Measurements from ENCODE around the gene PLXNA3.

PLXNA3 gene

DNA sequence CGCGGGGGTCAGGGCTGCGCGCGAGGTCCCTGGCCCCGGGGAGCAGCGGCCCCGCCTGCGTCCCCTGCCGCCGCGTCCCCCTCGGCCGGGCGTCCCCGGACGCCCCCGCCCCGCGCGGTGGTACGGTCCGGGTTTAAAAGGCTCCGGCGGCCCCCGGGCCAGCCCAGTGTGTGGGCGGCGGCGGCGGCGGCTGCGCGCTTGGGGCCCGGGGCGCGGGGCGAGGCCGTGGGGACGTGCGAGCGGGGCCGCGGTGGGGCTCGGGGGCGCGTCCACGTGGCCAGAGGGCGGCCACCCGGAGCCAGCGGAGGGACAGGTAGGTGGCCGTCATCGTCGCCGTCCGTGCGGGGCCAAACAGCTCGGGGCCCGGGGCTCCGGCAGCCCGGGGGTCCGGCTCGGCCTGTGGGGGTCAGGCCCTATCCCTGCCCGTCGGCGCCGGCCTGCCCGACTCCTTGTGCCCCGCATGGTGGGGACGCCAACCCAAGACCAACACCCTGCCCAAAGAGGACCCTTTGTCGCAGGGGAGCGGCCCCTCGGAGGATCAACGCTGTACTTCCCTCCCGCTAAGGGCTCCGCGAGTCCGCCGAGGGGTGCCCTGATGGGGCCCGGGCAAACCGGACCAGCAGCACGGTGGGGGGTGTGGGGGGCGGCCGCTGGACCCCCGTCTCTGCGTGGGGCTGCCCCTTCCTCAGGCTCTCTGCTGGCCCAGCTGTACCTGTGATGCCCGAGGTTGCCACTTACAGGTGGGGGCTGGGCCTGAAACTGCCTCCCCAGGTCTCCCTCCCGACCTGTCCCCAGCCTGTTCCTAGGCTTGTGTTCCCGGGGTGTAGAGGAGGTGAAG lies at the start of gene PLXNA3:
Gene PLXNA3 (plus strand): TSS at position 166 of the 838 bp plus-strand sequence. CDS start 1,903 bp downstream, outside the sequence.
- DNase-seq (ENCODE audit: low read depth in 2 of 2) = peak; percentile 40 to 49

DNA sequence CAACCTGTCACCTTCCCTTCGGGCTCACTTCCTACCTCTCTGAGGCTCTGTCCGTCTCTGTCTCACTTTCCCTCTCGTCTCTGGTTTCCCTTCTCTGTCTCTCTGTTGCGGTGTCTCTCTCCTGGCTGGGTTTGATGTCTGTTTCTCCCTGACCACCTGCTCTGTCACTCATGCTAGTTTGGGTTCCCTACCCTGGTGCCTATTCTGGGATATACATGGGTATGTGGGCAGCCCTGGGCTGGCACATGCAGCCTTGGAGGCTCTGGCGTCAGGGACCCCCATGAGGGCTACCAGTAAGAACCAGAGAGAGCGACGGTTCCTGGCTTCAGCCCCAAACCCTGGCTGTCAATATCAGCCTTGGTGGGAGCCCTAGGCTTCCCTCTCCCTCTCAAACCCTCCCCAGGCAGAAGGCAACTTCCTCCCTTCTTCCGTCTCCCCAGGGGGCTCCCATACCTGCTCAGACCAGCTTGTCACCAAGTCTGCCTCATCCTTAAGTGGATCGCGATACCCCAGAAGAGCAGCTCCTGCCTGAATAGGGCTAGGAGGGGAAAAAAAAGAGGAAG lies 49.3 kb upstream of the PLXNA3 start:
- no peak for DNase-seq (ENCODE audit: low read depth in 2 of 2)

DNA sequence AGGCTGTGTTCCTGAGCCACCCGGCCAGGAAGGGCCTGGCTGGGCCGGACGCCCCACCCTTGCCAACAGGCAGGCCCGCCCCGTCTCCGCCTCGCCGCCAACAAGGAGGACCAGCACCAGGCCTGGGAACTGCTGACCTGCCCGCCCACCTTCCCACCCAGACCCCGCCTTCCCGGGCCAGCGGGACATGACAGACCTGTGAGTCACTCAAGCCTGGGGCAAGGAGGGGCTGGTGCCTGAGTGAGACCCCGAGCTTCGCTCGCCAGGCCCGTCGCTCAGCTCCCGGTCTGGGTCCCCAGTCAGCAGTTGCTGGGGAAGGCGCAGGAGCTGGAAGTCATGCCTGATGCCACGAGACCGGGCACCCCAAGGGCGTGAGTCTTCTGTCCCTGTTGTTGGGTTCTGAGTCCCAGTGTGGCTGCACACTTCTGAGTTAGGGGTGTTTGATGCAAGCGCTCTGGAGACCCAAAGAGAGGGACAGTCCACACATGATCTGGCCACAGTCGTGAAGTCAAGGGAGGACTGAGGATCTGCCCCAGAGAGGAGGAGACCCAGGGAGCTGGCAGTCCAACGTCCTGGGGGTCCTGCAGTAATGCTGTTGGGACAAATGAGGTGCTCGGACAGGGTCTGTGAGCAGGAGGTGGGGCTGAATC lies 48.7 kb upstream of the PLXNA3 start, which contains the start of gene DNASE1L1:
Gene DNASE1L1 (minus strand): TSS at position 33 of the 650 bp plus-strand sequence. CDS start 3,686 bp downstream, outside the sequence.
- DNase-seq (ENCODE audit: low read depth in 2 of 2) = no peak

DNA sequence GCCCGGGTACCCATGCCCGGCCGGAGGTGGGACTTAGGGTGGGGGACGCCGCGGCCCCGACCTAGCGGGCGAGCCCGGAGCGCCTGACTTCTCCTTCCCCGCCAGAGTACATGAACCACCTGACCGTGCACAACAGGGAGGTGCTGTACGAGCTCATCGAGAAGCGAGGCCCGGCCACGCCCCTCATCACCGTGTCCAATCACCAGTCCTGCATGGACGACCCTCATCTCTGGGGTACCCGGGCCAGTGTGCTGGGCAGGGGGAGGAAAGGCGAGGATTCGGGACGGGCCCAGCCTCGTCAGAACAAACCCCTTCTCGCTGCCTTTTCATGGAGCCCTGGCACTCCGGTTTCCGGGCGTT lies 46.1 kb upstream of the PLXNA3 start:
- peak in 1 of 2 donors; percentile 30 for DNase-seq (ENCODE audit: low read depth in 2 of 2)

DNA sequence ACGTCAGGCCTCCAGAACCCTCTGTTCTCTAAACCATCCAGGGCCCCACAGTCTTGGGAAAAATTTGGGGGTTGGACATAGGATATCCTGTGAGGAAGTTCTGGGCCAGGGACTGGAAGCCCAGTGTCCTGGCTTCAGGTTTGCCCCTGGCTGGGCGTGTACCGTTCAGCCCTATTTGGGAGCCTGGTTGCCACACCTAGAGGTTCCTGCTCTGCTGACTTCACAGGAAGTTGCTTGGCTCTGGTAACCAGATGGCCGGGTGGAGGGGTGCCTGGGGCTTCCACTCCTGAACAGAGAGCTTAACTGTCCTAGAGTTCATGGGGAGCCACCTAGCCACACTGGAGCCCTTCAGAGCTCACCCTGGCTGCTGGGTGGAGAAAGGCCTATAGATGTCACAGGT lies 45.6 kb upstream of the PLXNA3 start:
- no peak for DNase-seq (ENCODE audit: low read depth in 2 of 2)

DNA sequence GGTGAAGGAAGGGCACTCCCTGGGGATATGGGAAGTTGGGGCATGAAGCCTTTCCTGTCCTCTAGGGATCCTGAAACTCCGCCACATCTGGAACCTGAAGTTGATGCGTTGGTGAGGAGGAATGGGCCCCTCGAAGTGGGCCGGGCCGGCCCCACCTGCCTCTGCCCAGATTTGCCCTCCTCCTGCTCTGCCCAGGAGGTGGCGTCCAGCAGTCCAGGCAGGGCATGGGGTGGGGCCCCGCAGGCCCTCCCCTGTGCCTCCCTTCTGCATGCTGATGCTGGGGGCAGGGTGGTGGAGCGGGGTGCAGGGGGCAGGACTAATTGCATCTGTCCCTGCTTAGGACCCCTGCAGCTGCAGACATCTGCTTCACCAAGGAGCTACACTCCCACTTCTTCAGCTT lies 44.9 kb upstream of the PLXNA3 start:
- no peak for DNase-seq (ENCODE audit: low read depth in 2 of 2)

DNA sequence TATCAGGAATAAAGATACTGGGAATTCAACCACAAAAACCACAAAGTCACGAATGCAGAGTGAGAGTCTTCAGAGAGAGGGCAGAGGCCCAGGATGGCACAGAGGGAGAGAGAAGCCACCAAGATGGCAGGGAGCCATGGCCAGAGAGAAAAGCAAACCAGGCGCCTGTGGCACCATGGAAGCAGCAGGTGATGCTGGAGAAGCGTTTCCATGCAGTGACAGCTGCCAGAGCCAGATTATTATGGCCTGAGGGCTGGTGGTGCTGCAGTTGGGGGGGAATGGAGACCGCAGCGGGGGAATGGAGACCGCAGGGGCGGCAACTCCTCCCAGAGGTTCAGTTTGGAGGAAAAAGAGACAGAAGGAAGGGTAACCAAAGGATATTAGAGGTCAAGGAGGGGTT lies 40.9 kb upstream of the PLXNA3 start:
- DNase-seq (ENCODE audit: low read depth in 2 of 2) = no peak

DNA sequence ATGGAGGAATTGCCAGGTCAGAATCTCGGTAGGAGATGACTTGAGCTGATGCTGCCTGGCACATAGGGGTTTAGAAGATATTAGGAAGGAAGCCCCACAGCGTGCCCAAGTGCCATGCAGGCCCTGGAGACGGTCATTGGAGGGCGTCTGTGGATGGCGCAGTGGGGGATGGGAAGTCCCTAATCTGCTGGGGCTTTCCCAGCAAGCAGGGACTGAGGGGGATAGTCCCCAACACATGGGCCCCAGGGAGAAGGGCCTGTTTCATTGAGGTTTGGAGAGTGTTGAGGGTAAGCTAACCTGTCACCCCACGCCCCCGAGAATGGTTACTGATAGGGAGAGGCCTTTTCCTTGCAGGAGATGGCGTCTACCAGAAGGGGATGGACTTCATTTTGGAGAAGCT lies 38.9 kb upstream of the PLXNA3 start:
- no peak for DNase-seq (ENCODE audit: low read depth in 2 of 2)

DNA sequence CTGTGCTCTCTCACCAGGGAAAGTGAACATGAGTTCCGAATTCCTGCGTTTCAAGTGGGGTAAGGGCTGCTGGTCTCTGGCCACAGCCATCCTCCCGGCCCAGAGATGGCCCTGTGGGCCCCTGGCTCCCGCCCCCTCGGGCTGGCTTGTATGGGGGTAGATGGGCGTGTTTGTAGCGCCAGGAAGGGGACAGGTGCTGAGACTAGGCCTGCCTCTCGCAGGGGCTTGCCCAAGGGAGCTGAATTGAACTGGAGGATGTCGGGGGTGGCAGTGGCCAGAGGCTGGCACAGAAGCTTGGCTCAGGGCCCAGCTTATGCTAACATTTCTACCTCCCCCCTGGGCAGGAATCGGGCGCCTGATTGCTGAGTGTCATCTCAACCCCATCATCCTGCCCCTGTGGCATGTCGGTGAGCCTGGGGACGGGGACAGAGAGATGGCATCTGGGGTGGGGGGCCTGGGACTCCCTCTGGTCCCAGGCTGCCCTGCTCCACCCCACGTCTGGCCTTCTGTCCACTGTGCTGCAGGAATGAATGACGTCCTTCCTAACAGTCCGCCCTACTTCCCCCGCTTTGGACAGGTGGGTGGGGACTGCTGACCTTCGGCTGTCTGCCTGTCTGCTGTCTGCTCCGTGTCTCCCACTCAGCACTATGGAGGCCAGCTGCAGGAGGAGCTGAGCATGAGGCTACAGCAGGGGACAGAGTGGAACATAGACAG lies 38.2 kb upstream of the PLXNA3 start:
- DNase-seq (ENCODE audit: low read depth in 2 of 2) = no peak

DNA sequence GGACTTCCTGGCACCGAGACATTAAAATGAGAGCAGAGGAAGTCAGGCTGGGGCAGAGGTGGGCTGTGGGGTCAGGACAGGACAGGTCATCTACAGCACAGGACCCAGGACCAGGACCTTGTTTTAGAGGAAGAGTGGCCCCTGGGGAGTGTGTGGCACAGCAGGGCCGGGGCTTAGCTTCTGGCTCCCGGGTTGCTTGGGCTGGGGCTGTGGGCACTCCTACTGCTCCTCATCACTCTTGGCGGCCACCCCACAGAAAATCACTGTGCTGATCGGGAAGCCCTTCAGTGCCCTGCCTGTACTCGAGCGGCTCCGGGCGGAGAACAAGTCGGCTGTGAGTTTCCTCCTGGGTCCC lies 37.7 kb upstream of the PLXNA3 start:
- no peak for DNase-seq (ENCODE audit: low read depth in 2 of 2)

DNA sequence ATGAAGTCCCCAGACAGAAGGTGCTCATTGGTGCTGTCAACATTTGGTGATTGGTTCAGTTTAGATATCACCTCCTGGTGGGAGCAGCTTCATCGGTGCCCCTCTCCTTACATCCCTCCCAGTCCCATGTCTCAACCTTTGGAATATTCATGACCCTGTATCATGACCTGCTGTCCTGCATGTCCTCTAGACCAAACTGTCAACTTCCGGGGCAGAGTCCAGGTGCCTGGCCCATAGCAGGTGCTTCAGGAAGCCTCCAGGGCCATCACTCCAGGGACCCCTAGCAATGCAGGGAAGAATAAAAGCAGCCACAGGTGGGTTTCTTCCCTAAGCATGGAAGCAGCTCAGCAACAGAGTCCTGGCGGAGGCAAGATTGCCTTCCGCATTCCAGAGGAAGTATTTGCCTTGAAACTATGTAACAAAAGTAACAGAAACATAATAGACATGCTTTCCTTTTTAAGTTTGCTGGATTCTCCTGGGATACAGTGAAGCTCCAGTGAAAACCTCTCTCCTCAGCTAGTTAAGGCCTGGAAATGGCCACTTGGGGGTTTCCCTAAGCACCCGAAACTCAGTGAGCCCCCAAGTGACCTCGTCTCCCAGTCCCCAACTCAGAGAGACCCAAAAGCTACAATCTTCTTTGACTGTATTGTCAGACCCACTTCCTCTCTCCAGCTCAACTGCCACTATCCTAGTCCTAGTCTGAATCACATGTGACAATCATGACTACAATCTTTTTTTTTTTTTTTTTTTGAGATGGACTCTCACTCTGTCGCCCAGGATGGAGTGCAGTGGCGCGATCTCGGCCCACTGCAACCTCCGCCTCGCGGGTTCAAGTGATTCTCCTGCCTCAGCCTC lies 30.9 kb upstream of the PLXNA3 start:
- DNase-seq (ENCODE audit: low read depth in 2 of 2) = no peak

DNA sequence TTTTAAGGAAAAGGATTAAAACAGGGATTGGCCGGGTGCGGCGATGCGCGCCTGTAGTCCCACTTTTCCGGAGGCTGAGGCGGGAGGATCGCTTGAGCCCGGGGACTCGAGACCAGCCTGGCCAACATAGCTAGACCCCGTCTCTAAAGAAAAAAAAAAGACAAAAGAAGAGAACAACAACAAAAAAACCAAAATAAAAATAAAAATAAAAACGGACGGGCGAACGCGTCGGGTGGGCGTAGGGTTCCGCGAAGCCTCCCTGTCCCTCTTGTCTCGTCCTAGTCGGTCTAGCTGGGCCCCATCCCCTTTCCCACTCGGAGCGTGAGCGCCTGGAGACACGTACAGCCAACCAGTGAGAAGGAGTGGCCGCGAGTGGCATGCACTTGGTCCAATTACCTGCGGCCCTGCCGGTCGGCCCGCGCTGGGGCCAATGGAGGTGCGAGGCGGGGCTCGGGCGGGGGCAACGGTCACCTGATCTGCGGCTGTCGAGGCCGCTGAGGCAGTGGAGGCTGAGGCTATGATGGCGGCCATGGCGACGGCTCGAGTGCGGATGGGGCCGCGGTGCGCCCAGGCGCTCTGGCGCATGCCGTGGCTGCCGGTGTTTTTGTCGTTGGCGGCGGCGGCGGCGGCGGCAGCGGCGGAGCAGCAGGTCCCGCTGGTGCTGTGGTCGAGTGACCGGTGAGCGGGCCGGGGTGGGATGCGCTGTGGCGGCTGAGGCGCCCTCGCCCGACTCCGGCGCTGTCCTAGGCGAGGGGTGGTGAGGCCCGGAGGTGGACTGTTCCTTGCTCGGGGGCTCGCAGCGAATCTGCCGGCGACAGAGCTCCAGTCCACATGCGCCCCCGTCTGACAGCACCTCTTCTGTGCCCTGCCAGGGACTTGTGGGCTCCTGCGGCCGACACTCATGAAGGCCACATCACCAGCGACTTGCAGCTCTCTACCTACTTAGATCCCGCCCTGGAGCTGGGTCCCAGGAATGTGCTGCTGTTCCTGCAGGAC lies 29.6 kb upstream of the PLXNA3 start, which contains the start of gene ATP6AP1:
Gene ATP6AP1 (plus strand): TSS at position 502 of the 996 bp plus-strand sequence. CDS start 16 bp downstream, at position 518.
- DNase-seq (ENCODE audit: low read depth in 2 of 2) = peak; percentile 66 to 75

DNA sequence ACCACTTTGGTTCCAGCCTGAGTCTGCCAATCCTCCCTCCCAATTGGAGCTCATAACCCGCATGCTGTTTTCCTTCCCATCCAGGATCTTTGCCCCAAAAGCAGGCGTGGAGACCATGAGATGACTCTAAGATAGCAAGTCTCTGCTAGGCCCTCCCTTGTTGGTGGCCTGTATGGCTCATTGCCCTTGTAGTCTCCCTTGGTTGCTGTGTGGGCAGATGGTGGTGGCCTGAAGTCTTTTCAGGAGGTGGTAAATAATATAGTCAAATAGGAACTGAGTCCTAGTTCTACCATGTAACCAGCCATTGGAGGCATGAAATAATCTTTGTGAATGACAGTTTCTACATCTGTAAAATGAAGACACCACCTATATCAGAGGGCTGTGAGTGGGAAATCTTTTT lies 28.4 kb upstream of the PLXNA3 start:
- no peak for DNase-seq (ENCODE audit: low read depth in 2 of 2)

DNA sequence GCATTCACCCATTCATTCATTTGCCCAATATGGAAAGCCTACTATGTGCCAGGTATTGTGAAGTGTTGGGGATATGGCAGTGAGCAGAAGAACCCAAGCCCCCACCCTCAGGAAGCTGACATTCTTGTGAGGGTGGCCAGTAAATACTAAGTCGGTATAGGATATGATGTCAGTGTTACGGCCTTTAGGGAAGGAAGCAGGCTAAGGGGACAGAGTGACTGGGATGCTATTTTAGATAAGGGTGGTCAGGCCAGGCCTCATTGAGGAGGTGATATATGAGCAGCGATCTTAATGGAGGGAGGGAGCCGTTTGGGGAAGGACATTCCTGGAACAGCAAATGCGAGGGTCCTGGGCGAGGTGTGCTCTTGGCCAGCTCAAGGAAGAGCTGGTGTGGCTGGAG lies 27.6 kb upstream of the PLXNA3 start:
- DNase-seq (ENCODE audit: low read depth in 2 of 2) = no peak

DNA sequence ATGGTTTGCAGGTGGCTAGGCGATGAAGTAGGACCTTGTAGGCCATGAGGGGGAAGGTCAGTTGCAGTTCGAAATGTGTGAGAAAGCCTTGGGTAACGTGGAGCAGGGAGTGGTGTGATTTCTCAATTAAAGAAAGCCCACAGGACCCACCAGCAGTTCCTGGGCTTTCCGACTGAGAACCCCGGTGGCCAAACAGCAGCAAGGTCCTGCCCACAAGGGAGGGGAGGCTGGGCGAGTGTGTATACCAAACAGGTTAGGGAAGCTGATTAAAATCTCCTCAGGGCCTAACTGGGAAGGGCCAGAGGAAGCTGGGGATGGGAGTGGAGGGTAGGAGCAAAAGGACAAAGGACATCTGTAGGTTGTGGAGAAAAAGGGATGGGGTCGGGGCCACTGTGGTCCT lies 27.2 kb upstream of the PLXNA3 start:
- DNase-seq (ENCODE audit: low read depth in 2 of 2) = no peak

DNA sequence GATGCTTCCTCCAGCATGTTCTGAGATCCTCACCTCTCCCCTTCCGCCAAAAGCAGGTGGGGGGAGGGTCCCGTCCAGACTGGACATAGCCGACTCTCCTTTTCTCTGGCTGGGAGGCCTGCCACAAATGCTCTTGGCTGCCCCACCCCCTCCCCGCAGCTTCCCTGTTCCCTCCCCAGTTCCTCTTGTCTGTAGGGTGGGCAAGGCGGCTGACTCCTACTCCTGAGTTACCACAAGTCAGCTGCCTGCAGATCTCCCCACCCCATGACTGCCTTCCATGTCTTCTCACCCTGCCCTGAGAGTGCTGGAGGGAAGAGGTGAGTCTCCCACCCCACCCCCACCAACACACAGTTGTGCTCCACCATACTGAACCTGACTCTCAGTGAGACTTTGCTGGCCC lies 26.7 kb upstream of the PLXNA3 start:
- no peak for DNase-seq (ENCODE audit: low read depth in 2 of 2)

DNA sequence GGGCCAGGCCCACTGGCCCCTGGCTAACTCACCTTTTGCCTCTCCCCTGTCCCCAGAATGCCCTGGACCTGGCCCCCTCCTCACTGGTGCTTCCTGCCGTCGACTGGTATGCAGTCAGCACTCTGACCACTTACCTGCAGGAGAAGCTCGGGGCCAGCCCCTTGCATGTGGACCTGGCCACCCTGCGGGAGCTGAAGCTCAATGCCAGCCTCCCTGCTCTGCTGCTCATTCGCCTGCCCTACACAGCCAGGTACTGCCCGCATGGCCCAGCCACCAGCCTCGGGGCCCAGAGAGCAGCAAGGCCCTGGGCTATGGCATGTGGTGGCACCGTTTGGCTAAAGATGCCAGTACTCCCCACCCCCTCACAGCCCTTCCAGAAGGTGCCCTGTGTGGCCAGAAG lies 25.9 kb upstream of the PLXNA3 start:
- DNase-seq (ENCODE audit: low read depth in 2 of 2) = no peak

DNA sequence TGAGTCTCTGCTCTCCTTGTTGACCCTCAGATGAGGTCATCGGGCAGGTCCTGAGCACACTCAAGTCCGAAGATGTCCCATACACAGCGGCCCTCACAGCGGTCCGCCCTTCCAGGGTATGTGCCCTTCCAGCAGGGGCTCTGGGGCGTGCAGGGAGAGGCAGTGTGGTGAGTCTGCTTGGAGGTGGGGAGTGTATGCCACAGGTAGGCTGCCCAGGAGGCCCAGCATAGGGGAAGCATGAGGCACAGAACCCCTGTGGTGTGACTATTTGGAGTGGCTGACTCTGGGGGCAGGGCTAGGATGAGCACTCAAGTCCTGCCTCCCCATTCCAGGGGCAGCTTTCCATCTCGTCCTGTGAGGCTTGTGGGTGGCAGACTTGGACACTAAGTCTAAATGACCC lies 24.5 kb upstream of the PLXNA3 start:
- no peak for DNase-seq (ENCODE audit: low read depth in 2 of 2)

DNA sequence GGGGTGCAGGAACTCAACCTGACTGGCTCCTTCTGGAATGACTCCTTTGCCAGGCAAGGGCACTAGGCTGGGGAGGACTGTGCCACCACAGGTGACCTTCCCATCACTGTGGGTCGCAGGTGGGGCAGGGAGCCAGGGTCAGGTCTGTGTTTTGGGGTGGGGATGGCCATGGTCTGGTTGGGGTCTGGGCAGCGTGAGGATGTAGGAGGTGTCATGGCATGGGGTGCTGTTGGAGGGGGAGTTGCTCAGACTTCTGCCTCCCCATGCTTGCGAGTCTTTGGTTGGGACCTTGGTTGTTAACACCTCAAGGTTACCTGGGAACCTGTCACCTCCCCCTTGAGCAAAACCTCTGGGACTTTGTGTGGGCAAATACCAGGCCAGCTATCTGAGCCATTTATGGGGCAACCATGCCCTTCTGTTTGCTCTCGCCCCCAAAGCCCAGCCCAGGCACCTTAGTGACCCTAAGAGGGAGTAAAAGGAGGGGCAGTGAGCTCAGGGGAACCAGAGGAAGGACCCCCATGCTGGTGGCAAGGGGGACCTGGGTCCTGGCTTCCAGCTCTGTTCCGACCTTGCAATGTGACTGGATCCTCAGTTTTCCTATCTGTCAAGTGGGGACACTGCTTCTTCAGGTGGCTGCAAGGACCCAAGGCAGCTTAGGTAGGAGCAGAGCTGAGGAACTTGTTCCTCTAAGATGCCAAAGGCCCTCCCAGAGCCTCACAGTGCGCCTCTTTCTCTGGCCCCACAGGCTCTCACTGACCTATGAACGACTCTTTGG lies 23.5 kb upstream of the PLXNA3 start:
- DNase-seq (ENCODE audit: low read depth in 2 of 2) = no peak

Data from stimulated activated CD8-positive, alpha-beta memory T cell treated with anti-CD3 and anti-CD28 coated beads, Interleukin-2, amount 100 ng/mL, for 1 hour (primary cell).